Suprapubic skin (tissue), 4 donors: ENCODE data around the gene NEK2.
A peak's percentile ranks its signal among the peaks of the same experiment; 100 is the strongest.

Experiments used
- EP300 ChIP-seq: sonication (generic); formaldehyde crosslinking; IDR thresholded peaks from one replicate; pipeline ENCODE4 v1.6.1; 2017; ENCODE audit warnings: antibody characterized with exemption
- POLR2AphosphoS5 ChIP-seq, 3 donors: sonication (generic); formaldehyde crosslinking; IDR thresholded peaks; one replicate each; pipeline ENCODE4 v1.6.1; 2017; ENCODE audit warnings: antibody characterized with exemption in 3 of 3
- TF ChIP-seq, protein P1 (sequence below), 2 donors: fragments of 200-600 bp in 1 of 2; fragments of 450-650 bp in 1 of 2; sonication (generic) in 1 of 2; IDR thresholded peaks; one replicate each; pipeline ENCODE4 v1.5.1; 2016 to 2019; ENCODE audit warnings: antibody characterized with exemption in 2 of 2, mild to moderate bottlenecking in 1 of 2, moderate library complexity in 1 of 2

- TF ChIP-seq POLR2AphosphoS5 (IDR thresholded peaks at IDR 0.05): no peak
- TF ChIP-seq, protein P1, sequence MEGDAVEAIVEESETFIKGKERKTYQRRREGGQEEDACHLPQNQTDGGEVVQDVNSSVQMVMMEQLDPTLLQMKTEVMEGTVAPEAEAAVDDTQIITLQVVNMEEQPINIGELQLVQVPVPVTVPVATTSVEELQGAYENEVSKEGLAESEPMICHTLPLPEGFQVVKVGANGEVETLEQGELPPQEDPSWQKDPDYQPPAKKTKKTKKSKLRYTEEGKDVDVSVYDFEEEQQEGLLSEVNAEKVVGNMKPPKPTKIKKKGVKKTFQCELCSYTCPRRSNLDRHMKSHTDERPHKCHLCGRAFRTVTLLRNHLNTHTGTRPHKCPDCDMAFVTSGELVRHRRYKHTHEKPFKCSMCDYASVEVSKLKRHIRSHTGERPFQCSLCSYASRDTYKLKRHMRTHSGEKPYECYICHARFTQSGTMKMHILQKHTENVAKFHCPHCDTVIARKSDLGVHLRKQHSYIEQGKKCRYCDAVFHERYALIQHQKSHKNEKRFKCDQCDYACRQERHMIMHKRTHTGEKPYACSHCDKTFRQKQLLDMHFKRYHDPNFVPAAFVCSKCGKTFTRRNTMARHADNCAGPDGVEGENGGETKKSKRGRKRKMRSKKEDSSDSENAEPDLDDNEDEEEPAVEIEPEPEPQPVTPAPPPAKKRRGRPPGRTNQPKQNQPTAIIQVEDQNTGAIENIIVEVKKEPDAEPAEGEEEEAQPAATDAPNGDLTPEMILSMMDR (IDR thresholded peaks at IDR 0.05): peak; percentile 19 to 61
- TF ChIP-seq EP300: no peak
Measured at GRCh38 chr1:211648980-211649934, 26.2 kb downstream of the NEK2 start.
